Measurements from ENCODE around the gene CDK2.

DNA sequence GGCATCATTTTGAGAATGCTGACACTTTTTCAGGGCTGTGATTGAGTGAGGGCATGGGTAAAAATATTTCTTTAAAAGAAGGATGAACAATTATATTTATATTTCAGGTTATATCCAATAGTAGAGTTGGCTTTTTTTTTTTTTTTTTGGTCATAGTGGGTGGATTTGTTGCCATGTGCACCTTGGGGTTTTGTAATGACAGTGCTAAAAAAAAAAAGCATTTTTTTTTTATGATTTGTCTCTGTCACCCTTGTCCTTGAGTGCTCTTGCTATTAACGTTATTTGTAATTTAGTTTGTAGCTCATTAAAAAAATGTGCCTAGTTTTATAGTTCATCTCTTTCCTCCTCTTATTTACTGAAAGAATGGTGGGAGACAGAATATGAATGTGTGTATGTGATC, 5.8 kb downstream of the CDK2 start:
- TF ChIP-seq, protein P1, sequence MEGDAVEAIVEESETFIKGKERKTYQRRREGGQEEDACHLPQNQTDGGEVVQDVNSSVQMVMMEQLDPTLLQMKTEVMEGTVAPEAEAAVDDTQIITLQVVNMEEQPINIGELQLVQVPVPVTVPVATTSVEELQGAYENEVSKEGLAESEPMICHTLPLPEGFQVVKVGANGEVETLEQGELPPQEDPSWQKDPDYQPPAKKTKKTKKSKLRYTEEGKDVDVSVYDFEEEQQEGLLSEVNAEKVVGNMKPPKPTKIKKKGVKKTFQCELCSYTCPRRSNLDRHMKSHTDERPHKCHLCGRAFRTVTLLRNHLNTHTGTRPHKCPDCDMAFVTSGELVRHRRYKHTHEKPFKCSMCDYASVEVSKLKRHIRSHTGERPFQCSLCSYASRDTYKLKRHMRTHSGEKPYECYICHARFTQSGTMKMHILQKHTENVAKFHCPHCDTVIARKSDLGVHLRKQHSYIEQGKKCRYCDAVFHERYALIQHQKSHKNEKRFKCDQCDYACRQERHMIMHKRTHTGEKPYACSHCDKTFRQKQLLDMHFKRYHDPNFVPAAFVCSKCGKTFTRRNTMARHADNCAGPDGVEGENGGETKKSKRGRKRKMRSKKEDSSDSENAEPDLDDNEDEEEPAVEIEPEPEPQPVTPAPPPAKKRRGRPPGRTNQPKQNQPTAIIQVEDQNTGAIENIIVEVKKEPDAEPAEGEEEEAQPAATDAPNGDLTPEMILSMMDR (IDR thresholded peaks at IDR 0.05; ENCODE audit: poor library complexity), result no peak
- no peak for TF ChIP-seq EZH2 (IDR thresholded peaks at IDR 0.05; ENCODE audit: borderline replicate concordance)
